Measurements from ENCODE around the gene PIK3CD. TPM values are rescaled to one million over a fixed set of nuclear protein-coding genes. Genes with fewer than 3 reads are reported as not detected.

Gene PIK3CD
- total RNA-seq, 2 experiments from 2014 or later = 13.6 to 37.1 TPM

DNA sequence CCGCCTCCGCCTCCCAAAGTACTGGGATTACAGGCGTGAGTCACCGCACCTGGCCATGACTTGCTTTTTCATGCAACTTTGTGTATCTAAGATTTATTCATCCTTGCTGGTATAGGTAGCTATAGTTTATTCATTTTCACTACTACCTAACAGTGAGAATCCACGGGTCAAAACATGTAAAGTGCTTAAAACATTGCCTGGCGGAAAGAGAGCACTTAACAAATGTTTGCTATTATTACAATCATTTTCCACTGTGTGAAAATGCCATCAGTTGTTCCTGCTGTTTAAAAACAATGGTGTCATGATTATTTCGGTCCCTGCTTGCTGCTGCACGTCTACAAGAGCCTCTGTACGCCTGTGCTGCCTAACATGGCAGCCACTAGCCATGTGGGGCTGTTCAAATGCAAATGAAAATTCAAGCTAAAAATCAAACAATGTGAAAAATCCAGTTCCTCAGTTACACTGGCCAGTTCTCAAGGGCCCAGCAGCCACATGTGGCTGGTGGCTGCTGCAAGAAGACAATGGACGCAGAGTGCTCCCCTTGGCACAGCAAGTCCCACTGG lies 107.1 kb downstream of the PIK3CD start:
- TF ChIP-seq EZH2phosphoT487 (IDR thresholded peaks at IDR 0.05; ENCODE audit: borderline replicate concordance, low read depth, low read length) = no peak
- TF ChIP-seq, protein P1, sequence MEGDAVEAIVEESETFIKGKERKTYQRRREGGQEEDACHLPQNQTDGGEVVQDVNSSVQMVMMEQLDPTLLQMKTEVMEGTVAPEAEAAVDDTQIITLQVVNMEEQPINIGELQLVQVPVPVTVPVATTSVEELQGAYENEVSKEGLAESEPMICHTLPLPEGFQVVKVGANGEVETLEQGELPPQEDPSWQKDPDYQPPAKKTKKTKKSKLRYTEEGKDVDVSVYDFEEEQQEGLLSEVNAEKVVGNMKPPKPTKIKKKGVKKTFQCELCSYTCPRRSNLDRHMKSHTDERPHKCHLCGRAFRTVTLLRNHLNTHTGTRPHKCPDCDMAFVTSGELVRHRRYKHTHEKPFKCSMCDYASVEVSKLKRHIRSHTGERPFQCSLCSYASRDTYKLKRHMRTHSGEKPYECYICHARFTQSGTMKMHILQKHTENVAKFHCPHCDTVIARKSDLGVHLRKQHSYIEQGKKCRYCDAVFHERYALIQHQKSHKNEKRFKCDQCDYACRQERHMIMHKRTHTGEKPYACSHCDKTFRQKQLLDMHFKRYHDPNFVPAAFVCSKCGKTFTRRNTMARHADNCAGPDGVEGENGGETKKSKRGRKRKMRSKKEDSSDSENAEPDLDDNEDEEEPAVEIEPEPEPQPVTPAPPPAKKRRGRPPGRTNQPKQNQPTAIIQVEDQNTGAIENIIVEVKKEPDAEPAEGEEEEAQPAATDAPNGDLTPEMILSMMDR (conservative IDR thresholded peaks at IDR 0.05; ENCODE audit: low read length) = no peak
- no peaks in the 10 kb centered on the region for H3K9me3 ChIP-seq (ENCODE audit: low read length)
- no peak for DNase-seq (ENCODE audit: low spot score)
- H3K79me2 ChIP-seq (ENCODE audit: insufficient read depth, low read depth, low read length) = peaks cover 20% of the 10 kb centered on the region; the same call in 1 of the 2 replicates
- no TSS peak for BruUV-seq (replicated peaks)
- intact Hi-C loops (cut with micrococcal nuclease; ENCODE audit: unreplicated experiment) = no loop called here
- H3K4me1 ChIP-seq (ENCODE audit: insufficient read depth, low read length, poor library complexity, severe bottlenecking) = no peaks in the 10 kb centered on the region
- POLR2A ChIA-PET = interaction anchor here (0.7 kb wide), 1 partner anchor 34 kb away, joined by 3 read pairs; no protein-coding TSS in a partner anchor
- no peak overlapping the region for H3K27ac ChIP-seq (ENCODE audit: low read depth, low read length, poor library complexity, severe bottlenecking)
- no peaks in the 10 kb centered on the region for H3K9me2 ChIP-seq (ENCODE audit: insufficient read depth, low read length)
- no peaks in the 10 kb centered on the region for H4K20me1 ChIP-seq (ENCODE audit: insufficient read depth, low read length)
- CTCF ChIA-PET (ENCODE audit: unreplicated experiment) = no interaction called here
- peaks cover 60% of the 10 kb centered on the region for H3K36me3 ChIP-seq (ENCODE audit: insufficient read depth, low read length)
- H3K4me2 ChIP-seq (ENCODE audit: low read length) = no peak overlapping the region
- H2AFZ ChIP-seq (ENCODE audit: low read length) = no peak overlapping the region
- no peak overlapping the region for H3K4me3 ChIP-seq (ENCODE audit: low read depth, low read length, poor library complexity, severe bottlenecking)

DNA sequence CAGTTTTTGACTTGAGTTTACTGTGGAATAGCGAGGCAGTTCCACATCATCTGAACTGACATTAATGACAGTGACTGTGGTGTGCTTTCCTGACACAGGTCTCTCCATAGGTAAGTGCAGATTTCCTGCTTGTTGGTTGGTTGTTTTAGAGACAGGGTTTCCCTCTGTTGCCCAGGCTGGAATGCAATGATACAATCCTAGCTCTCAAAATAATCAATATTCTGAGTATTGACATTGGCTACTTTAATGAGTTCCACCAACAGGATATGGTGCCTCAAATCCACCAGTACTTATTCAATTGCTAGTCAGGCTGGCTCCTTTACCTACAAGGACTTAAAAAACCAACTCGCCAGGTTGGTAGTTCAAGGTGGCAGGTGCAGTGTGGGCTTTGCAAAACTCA lies 108.4 kb downstream of the PIK3CD start:
- Histone ChIP-seq H3K36me3 (ENCODE audit: insufficient read depth, low read length) (peaks cover 60% of the 10 kb centered on the region), H4K20me1 (ENCODE audit: insufficient read depth, low read length) (no peaks in the 10 kb centered on the region), H2AFZ (ENCODE audit: low read length) (no peak overlapping the region), H3K4me1 (ENCODE audit: insufficient read depth, low read length, poor library complexity, severe bottlenecking) (no peaks in the 10 kb centered on the region), H3K27ac (ENCODE audit: low read depth, low read length, poor library complexity, severe bottlenecking) (no peak overlapping the region), H3K4me3 (ENCODE audit: low read depth, low read length, poor library complexity, severe bottlenecking) (no peak overlapping the region), H3K79me2 (ENCODE audit: insufficient read depth, low read depth, low read length) (peaks cover 31% of the 10 kb centered on the region; the same call in 1 of the 2 replicates), H3K9me2 (ENCODE audit: insufficient read depth, low read length) (no peaks in the 10 kb centered on the region), H3K4me2 (ENCODE audit: low read length) (no peak overlapping the region), H3K9me3 (ENCODE audit: low read length) (no peaks in the 10 kb centered on the region)
- intact Hi-C loops (cut with micrococcal nuclease; ENCODE audit: unreplicated experiment) = no loop called here
- ChIA-PET POLR2A (interaction anchor here (0.6 kb wide), 1 partner anchor 171 kb away, joined by 7 read pairs; no protein-coding TSS in a partner anchor), CTCF (ENCODE audit: unreplicated experiment) (no interaction called here)
- TF ChIP-seq EZH2phosphoT487 (IDR thresholded peaks at IDR 0.05; ENCODE audit: borderline replicate concordance, low read depth, low read length) = no peak
- TF ChIP-seq, protein P1 (conservative IDR thresholded peaks at IDR 0.05; ENCODE audit: low read length) = no peak
- DNase-seq (ENCODE audit: low spot score) = no peak
- BruUV-seq (replicated peaks) = no TSS peak

DNA sequence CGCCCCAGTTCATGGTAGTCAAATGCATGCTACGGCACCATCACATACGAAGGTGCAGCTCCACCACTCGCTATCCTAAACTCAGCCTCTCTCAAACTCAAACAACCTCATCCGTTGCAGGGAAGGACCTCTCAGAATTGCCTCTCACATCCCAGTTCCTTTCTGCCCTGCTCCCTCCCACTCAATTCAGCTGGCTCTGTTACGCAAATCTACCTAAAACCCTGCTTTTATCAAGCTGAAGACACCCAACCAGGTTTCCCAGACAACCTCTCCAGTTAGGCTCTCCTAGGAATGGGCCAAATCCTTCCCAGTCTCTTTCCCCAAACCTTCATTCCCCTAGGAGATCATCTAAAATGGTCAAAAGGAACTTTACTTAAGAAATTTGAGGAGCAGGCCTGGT lies 109.3 kb downstream of the PIK3CD start:
- CTCF ChIA-PET (ENCODE audit: unreplicated experiment) = no interaction called here
- H3K9me2 ChIP-seq (ENCODE audit: insufficient read depth, low read length) = no peaks in the 10 kb centered on the region
- H3K36me3 ChIP-seq (ENCODE audit: insufficient read depth, low read length) = peaks cover 55% of the 10 kb centered on the region
- H3K4me2 ChIP-seq (ENCODE audit: low read length) = no peak overlapping the region
- H3K9me3 ChIP-seq (ENCODE audit: low read length) = no peaks in the 10 kb centered on the region
- no peak for DNase-seq (ENCODE audit: low spot score)
- POLR2A ChIA-PET = interaction anchor here (0.6 to 1.0 kb wide), 2 partner anchors 28 to 1240 kb away, joined by 3 read pairs; no protein-coding TSS in a partner anchor
- H3K27ac ChIP-seq (ENCODE audit: low read depth, low read length, poor library complexity, severe bottlenecking) = no peak overlapping the region
- BruUV-seq (replicated peaks) = no TSS peak
- H3K79me2 ChIP-seq (ENCODE audit: insufficient read depth, low read depth, low read length) = peaks cover 33% of the 10 kb centered on the region; the same call in 1 of the 2 replicates
- no peaks in the 10 kb centered on the region for H4K20me1 ChIP-seq (ENCODE audit: insufficient read depth, low read length)
- H3K4me1 ChIP-seq (ENCODE audit: insufficient read depth, low read length, poor library complexity, severe bottlenecking) = no peaks in the 10 kb centered on the region
- H3K4me3 ChIP-seq (ENCODE audit: low read depth, low read length, poor library complexity, severe bottlenecking) = no peak overlapping the region
- intact Hi-C loops (cut with micrococcal nuclease; ENCODE audit: unreplicated experiment) = no loop called here
- TF ChIP-seq, protein P1 (conservative IDR thresholded peaks at IDR 0.05; ENCODE audit: low read length) = no peak
- TF ChIP-seq EZH2phosphoT487 (IDR thresholded peaks at IDR 0.05; ENCODE audit: borderline replicate concordance, low read depth, low read length) = no peak
- H2AFZ ChIP-seq (ENCODE audit: low read length) = no peak overlapping the region
